GM11168 (cell line): ENCODE data around the gene S1PR1.
"Not testable (repeated sequence)": the region's sequence is repeated elsewhere in the genome, so short reads cannot be mapped to it uniquely, and the experiment has no call there.

Experiments
- in situ Hi-C: fragments of 300-500 bp; cut with MboI; formaldehyde crosslinking; loops from one replicate; pipeline ENCODE4 v1.12.0; 2022; ENCODE audit warnings: low sequenced_read_pairs; ENCODE audit not compliant: unreplicated experiment

S1PR1 gene

DNA sequence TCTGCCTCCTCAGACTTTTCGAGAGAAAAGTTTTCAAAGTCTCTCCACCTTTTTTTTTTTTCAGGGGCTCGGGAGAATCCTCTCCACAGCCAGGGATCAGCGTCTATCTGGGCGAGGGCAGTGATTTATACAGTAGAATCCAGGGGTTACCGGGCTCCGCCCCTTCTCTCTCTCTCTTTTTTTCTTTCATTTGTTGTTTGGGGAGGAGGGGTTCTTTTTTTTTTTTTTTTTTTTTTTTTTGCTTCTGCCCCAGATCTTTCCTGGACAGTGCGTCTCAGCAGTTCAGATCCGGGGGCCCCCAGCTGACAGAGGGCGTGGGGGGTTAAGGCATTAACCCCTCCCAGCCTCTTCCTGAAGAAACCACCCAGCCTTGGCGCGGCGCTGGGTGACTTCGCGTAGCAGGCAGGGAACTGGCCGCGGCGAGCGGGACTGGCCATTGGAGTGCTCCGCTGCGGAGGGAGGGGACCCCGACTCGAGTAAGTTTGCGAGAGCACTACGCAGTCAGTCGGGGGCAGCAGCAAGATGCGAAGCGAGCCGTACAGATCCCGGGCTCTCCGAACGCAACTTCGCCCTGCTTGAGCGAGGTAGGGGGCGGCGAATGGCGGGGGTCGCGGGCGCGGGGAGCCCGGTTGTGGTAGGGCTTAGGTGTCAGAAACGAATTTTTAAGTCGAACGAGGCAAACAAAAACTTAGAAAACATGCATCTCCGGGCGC is at the start of gene S1PR1:
Gene S1PR1 (plus strand): TSS at position 504 of the 713 bp plus-strand sequence. CDS start 1,966 bp downstream, outside the sequence.
- in situ Hi-C loops = no loop called here

DNA sequence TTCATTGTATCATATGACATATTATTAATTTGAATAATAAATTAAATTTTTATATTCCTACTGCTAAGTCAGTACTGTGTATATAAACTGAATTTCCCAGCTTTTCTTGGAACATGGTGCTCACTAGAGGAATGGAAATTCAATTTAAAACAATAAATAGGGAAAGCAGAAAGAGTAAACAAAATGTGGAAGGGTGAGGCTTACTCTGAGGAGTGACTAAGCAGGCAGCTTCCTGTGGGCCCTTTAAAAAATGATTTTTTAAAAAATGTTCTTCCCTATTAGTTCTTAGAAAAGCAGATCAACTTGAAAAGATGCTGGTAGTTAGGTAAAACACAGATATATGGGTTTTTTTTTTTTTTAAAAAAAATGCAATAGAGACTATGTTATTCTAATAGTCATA is 49.5 kb upstream of the S1PR1 start:
- in situ Hi-C loops = no loop called here

DNA sequence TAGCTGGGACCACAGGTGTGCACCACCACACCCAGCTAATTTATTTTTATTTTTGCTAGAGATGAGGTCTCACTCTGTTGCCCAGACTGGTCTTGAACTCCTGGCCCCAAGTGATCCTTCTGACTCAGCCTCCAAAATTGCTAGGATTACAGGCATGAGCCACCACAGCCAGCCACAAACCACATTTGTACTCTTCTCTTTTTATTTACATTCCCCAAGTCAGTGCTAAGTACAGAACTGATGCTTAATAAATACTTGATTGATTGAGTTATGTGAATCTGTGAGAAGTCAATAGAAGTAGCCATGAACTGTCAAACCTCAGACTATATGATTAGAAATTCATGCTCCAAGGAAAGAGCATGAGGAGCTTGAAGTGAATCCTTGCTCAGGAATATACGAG is 48.5 kb upstream of the S1PR1 start:
- in situ Hi-C loops = no loop called here

DNA sequence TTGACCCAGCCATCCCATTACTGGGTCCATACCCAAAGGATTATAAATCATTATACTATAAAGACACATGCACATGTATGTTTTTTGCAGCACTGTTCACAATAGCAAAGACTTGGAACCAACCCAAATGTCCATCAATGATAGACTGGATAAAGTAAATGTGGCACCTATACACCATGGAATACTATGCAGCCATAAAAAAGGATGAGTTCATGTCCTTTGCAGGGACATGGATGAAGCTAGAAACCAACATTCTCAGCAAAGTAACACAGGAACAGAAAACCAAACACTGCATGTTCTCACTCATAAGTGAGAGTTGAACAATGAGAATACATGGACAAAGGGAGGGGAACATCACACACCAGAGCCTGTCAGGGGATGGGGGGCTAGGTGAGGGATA is 47.9 kb upstream of the S1PR1 start:
- in situ Hi-C loops = not testable (repeated sequence)

DNA sequence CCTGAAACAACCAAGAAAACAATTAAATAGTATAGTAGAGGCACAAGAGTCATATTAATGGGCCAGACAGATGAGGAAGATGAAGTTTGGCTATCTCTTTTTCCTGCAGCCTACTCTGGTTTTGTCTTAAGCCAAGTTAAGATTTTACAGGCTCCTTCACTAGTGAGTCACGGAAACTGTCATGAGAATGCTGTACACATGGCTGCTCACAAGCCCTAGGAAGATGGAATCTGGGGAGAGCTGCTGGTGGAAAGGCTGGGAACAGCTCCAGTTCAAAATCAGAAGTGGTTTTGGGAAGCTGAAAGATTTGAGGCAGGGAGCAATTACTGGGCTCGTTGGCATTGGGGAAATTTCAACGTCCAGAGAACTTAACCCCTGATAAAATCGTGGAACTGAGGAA is 46.4 kb upstream of the S1PR1 start:
- in situ Hi-C loops = no loop called here

DNA sequence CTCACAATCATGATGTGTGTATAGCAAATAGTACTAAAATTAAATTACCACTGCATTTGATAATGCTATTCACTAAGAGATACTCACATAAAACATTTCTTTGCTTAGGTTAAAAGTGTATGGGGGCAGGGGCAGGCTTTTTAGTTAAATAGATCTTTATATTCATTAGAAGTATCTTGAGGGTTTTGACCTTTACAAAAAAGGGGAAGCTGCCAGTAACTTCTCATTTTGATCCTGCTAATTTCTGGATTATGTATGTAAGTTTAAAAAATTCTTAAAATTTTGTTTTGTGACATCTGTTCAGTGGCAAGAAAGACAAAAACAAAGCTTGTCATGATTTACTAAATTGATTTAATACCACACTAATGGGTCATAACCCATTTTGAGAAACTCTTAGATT is 45.8 kb upstream of the S1PR1 start:
- in situ Hi-C loops = no loop called here

DNA sequence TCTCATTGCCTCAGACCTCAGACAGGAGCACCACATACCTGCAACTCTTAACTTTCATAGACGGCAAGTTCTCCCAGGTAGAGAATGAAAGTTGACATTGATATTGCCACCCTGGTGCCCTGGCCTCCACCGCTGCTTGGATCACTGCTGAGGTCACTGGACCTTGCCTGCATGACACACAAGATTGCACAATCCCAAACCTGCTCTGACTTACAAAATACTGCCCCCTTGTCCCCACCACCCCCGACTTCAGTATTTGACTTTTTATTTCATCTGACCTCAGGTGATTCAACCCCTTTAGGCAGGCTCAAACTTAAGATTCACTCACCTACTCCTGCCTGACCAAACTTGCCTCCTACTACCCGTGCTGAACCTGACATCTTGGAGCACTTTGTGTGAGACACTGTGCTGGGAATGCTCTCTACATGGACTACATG is 43.1 kb upstream of the S1PR1 start:
- in situ Hi-C loops = no loop called here

DNA sequence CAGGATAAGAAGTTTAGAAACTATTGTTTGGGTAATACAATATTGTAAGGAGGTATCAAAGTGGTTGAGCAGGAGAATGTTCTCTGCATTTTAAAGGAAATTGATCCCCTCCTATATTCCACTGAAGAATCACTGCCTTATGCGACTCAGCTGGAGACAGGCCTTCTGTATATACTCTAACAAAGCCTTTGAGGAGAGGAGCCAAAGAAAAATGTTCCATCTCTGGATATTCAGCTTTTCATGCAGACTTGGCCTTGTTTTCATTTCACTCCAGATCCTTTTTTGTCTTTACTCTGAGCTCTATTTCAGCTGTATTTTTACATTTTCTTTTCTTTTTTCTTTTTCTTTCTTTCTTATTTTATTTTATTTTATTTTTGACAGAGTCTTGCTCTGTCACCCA is 42.1 kb upstream of the S1PR1 start:
- in situ Hi-C loops = no loop called here

DNA sequence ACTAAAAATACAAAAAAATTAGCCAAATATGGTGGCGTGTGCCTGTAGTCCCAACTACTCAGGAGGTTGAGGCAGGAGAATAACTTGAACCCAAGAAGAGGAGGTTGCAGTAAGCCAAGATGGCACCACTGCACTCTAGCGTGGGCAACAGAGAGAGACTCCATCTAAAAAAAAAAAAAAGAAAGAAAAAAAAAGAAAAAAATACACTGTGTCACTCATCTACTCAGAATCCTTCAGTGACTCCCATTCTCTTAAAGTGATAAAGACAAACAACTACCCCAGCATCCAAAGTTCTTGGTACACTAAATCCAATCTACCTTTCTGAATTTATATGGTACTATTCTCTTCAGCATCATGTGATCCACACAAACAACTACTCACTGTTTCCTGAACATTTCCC is 40.2 kb upstream of the S1PR1 start:
- in situ Hi-C loops = no loop called here

DNA sequence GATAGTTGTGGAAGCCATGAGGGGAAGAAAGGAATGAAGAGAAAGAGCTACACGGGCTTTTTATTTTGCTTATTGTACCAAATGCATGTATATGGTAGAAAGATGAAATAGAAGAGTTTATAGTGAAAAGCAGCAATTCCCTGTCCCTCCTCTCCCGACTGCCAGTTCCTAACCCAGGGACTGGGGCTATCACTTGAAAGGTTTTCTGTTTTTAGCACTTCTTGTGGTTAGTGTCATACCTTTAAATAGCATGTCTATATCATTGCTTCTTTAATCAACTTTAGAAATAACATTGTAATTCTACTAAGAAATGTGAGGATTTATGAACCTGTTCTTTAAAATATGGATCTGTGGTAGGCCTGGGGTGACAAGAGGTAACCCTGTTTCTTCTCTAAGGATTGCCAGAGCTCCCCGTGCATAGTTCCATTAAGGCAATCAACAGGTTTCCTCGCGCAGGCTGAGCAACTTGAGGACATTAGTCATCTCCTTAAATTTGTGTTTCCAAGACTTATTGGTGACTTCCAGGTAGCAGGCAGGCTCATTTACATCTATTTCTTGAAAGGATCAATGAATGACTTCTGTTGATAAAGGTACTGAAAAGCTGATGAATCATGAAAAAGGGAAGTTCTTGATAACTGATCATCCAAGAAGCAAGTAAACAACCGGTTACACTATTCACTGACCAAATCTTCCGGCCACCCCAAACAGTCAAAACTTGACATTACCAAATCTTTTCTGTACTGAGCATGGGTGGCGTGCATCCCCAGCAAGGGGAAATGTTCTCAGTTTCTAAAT is 37.8 kb upstream of the S1PR1 start:
- in situ Hi-C loops = no loop called here

DNA sequence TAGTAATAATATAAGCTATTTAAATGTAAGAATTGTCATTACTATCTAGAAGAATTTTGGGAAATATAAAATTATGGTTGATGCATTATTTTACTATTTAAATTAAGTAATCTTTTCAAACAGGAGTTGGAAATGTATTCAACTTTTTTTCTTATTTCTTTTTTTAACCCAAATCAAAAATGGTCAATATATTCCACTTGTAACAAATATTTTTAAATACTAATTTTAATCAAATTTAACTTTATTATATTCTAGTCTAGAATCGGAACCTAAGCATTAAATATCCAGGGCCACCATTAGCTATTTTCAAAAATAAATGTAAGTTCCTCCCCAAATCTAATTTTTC is 37.2 kb upstream of the S1PR1 start:
- in situ Hi-C loops = no loop called here

DNA sequence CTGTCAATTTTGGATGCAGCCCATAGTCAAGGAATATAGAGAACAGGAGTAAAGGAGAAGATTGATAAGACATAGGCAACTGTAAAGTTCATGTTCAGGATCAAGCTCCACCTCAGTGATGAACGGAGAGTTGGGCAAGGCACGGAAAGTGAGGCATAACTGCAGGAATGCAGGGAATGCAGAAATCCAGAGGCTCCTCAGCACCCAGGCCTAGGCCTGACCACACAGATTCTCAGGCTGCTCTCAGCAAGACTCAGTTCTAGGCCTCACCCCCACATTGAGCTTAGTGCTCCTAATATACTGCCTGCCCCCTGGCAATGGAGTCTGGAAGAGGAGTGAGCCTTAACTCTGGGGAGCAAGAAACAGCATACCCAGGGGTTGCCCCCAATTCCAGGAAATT is 36.3 kb upstream of the S1PR1 start:
- in situ Hi-C loops = no loop called here

DNA sequence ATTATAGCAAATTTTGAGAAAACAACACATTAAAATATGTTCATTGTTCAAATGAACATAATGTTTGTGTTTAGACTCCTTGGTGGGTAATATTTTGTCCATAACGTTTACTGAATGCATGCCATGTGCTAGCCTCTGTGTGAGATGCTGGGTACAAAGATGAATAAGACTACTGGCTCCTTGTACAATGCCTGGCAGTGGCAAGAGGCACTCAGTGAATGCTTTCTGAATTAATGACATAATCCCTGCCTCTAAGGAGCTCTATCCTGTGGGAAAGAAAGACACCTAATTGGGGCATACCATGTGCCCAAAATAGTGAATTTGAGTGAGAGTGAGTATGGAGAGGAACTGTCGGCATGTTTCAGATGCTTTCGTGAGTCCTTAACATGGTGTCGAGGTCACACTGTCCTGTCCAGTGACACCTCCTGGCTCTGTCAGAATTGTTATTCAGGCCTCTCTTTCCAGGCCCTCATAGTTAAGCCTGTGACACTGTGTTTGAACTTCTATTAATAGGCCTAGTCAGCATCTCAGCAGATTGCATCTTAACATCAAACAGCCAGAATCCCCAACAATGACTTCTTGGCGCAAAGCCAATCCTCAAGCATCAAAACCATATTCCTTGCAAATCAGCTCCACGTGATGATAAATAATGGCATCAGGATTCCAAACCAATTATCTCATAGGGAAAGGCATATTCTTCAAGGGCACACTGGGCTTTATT is 32.8 kb upstream of the S1PR1 start:
- in situ Hi-C loops = no loop called here

DNA sequence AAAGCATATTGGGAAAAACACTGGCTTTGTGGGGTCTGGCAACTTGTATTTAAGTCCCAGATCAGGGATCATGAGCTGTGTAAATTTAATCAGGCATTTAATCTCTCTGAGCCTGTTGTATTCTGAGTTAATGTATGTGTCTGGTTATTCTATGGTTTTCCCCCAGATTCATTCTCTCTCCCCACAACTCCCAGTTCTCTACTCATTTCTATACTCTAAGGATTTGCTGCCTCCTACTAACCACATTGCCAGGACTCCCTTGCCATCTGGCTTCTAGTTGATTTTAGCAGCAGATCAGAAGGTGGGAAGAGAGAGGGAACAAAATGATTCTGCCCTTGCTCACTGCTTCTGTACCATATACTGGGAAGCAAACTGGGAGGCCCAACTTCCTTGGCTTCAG is 31.4 kb upstream of the S1PR1 start:
- in situ Hi-C loops = no loop called here

DNA sequence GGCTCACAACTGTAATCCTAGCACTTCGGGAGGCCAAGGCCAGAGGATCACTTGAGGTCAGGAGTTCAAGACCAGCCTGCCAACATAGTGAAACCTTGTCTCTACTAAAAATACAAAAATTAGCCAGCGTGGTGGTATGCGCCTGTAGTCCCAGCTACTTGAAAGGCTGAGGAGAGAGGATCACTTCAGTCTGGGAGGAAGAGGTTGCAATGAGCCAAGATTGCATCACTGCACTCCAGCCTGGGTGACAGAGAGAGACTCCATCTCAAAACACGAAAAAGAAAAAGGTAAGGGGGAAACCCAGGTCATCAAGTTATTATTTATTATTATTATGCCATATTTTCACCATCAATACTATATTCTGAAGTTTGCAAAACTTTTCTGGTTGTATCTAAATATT is 30.7 kb upstream of the S1PR1 start:
- in situ Hi-C loops = not testable (repeated sequence)

DNA sequence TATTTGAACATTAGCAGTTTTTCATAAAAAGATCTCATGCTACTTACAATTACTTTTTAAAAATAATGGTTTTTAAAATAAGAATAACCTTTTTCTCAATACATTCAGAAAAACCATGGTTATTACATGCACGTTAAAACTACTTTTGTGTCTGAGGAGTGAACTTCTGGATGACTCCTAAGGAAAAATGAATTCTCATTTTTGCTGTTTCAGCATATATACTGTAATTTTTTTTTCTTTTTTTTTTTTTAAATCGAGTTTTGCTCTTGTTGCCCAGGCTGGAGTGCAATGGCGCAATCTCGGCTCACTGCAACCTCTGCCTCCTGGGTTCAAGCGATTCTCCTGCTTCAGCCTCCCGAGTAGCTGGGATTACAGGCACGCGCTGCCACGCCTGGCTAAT is 29.5 kb upstream of the S1PR1 start:
- in situ Hi-C loops = not testable (repeated sequence)

DNA sequence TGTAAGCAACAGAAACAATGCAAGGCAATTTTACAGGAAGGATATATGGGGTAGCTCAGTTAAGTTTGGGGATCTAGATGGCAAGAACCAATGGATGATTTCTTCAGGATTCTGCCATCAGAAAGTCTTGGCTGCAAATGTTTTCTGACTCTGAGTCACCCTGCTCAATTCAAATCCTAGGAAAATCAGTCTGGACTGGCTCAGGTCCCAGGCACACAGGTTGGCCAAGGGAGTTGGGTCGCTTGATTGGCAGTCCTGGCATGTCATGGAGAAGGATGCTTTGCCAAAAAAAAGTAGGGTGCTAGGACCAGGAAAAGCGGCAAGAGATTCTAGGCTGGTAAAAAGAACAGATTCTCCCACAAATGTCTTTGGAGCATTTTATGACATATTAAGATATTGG is 28.9 kb upstream of the S1PR1 start:
- in situ Hi-C loops = no loop called here

DNA sequence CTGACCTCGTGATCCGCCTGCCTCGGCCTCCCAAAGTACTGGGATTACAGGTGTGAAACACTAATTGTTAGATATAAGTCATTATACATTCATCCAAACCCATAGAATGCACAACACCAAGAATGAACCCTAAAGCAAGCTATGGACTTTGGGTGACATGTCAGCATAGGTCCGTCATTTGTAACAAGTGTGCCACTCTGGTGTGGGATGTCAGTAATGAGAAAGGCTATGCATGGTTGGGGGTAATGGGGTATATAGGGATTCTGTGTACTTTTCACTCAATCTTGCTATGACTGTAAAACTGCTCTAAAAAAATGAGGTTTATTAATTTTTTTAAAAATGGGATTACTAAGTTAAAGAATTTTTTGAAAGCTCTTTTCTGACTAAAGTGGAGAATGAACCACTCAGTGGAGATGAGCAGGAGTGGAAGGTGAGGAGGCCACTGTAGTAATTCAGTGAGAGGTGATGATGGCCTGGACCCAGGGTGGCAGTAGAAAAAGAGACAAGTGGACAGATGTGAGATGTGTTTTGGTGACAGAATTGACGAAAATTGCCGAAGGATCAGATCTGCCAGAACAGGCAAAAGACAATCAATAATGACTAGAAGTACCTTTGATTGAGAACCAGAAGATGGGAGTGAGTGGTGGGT is 21.3 kb upstream of the S1PR1 start:
- in situ Hi-C loops = no loop called here

DNA sequence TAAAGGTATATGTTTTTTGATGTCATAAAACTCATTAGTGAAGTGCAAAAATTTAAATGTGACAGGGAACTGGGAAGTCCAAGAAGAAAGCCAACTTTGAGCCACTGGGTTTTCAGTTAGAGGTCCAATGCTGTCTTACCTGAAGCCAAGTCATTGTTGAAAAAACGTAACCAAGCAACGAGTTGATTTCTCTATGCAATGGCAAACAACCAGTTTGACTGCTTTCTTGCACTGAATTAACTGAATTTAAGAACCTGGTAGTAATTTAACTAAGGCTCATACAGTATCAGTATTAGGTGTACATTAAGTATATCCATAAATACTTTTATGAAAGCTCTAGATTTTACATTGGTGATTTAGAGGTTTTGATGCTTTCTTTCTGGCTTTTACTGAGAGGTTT is 20.2 kb upstream of the S1PR1 start:
- in situ Hi-C loops = no loop called here

DNA sequence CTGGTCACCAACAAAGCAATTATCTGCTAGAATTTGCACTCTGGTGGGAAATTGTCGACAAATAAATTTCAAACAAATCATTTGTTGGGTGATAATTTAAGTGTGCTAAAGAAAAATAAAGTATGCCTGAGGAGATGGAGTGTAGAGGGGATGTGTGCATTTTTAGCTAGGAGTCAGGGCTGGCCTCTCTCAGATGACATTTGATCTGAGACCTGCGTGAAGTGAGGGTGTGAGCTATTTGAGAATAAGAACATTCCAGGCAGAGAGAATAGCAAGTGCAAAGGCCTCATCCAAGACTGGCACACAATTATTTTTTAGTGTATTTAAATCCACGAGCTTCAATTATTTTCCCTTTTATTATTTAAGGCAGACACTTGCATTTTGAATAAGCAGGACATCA is 19.7 kb upstream of the S1PR1 start:
- in situ Hi-C loops = no loop called here

DNA sequence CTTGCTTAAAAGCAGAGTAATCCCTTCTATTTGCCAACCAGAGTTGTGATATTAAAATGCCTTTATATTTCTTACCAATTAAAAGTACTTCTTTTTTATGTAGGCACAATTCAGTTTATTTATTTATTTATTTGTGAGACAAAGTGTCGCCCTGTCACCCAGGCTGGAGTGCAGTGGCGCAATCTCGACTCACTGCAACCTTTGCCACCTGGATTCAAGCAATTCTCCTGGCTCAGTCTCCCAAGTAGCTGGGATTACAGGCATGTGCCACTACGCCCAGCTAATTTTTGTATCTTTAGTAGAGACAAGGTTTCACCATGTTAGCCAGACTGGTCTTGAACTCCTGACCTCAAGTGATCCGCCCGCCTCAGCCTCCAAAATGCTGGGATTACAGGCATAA is 17.9 kb upstream of the S1PR1 start:
- in situ Hi-C loops = not testable (repeated sequence)
